Hepatocyte (in vitro differentiated cells): Measurements from ENCODE around the gene TEN1. TPM values are rescaled to one million over a fixed set of nuclear protein-coding genes. Genes with fewer than 3 reads are reported as not detected.
A peak's percentile ranks its signal among the peaks of the same experiment; 100 is the strongest.

Experiments used
- DNase-seq: peaks from one replicate; pipeline ENCODE4 v3.0.0-alpha.2; 2016; ENCODE audit warnings: low spot score
- H2AFZ ChIP-seq: fragments of 200-600 bp; sonication (generic); 2 replicates; pipeline ENCODE4 v1.6.0; 2016; ENCODE audit warnings: antibody characterized with exemption, mild to moderate bottlenecking
- H3K27ac ChIP-seq: fragments of 200-600 bp; sonication (generic); 2 replicates; pipeline ENCODE4 v1.5.1; 2016; ENCODE audit warnings: mild to moderate bottlenecking
- H3K27me3 ChIP-seq: fragments of 200-600 bp; sonication (generic); 2 replicates; pipeline ENCODE4 v1.6.1; 2016
- H3K36me3 ChIP-seq: fragments of 200-600 bp; sonication (generic); replicated peaks from 2 replicates; pipeline ENCODE4 v1.5.1; 2016; ENCODE audit warnings: low read depth; ENCODE audit not compliant: insufficient read depth
- H3K4me1 ChIP-seq: fragments of 200-600 bp; sonication (generic); 2 replicates; pipeline ENCODE4 v1.5.1; 2016; ENCODE audit warnings: mild to moderate bottlenecking, moderate library complexity; ENCODE audit not compliant: insufficient read depth
- H3K4me2 ChIP-seq: fragments of 200-600 bp; sonication (generic); 2 replicates; pipeline ENCODE4 v1.6.0; 2016
- H3K4me3 ChIP-seq: fragments of 200-600 bp; sonication (generic); 2 replicates; pipeline ENCODE4 v1.5.1; 2016; ENCODE audit warnings: mild to moderate bottlenecking
- H3K79me2 ChIP-seq: fragments of 200-600 bp; sonication (generic); 2 replicates; pipeline ENCODE4 v1.6.0; 2017; ENCODE audit warnings: mild to moderate bottlenecking
- H3K9me2 ChIP-seq: fragments of 200-600 bp; sonication (generic); replicated peaks from 2 replicates; pipeline ENCODE4 v1.6.0; 2017; ENCODE audit warnings: mild to moderate bottlenecking; ENCODE audit not compliant: insufficient read depth
- H3K9me3 ChIP-seq: fragments of 200-600 bp; sonication (generic); 2 replicates; pipeline ENCODE4 v1.5.1; 2016; ENCODE audit warnings: low read depth, mild to moderate bottlenecking
- H4K20me1 ChIP-seq: fragments of 200-600 bp; sonication (generic); 2 replicates; pipeline ENCODE4 v1.6.0; 2016; ENCODE audit warnings: mild to moderate bottlenecking; ENCODE audit not compliant: insufficient read depth, poor library complexity, severe bottlenecking
- EZH2 ChIP-seq: fragments of 200-600 bp; sonication (generic); IDR thresholded peaks from 2 replicates; pipeline ENCODE4 v1.6.1; 2016; ENCODE audit warnings: antibody characterized with exemption, mild to moderate bottlenecking, borderline replicate concordance
- EZH2phosphoT487 ChIP-seq: fragments of 200-600 bp; sonication (generic); IDR thresholded peaks from one replicate; pipeline ENCODE4 v1.6.1; 2018; ENCODE audit warnings: antibody characterized with exemption, mild to moderate bottlenecking, low read depth, moderate library complexity; ENCODE audit not compliant: unreplicated experiment, severe bottlenecking
- WGBS: methylation state at CpG from one replicate; pipeline ENCODE4 v1.1.6; 2016; ENCODE audit warnings: low lambda C conversion rate; ENCODE audit errors: missing lambda C conversion rate; 5-methylcytosine and 5-hydroxymethylcytosine counted together
- polyA plus RNA-seq: library from polyadenylated mRNA; unstranded; fragments of >200 nt; fragmentation: Nextera tagmentation; extraction: Ambion mirVana; gene quantifications from 2 replicates; pipeline ENCODE4 v1.2.1, GENCODE V29; 2016
- total RNA-seq: library from RNA; depleted of rRNA; stranded (reverse); fragments of >200 nt; gene quantifications from 2 replicates; pipeline ENCODE4 v1.2.3, GENCODE V29; 2014
- TF ChIP-seq, protein P1 (sequence below): fragments of 200-600 bp; sonication (generic); IDR thresholded peaks from 2 replicates; pipeline ENCODE4 v1.5.1; 2016; ENCODE audit warnings: antibody characterized with exemption, mild to moderate bottlenecking; ENCODE audit not compliant: poor library complexity

TEN1 gene
- total and polyA plus RNA-seq, 2 experiments from 2014 or later = 13.3 to 29.9 TPM

DNA sequence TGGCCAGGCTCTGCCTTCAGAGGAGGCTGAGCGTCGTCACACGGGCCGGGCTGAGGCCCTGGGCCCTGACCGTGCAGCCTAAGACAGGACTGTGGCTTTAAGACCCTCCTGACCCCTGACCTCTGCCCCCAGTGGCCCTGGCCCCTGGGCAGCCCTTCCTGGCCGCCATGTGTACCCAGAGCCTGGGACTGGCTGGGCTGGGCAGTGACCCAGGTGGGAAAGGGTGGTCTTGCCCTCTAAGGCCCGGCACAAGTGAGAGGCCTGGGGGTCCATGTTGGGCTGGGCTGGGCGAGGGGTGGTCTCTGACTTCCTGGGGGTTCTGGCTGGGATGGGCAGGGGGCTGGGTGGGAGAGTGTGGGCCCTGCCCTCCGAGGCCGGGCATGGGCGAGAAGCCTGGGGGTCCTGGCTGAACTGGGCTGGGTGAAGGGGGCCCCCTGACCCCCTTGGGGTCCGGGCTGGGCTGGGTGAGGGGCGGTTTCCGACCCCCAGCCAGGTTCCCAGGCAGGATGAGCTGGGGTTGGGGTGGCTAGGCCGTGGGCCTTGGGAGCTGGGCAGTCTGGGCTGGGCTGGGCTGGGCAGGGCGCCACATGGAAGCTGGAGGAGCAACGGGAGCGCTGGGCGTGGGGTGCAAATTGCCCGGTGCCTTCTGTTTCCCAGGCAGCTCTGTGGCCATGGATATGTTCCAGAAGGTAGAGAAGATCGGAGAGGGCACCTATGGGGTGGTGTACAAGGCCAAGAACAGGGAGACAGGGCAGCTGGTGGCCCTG is 21.9 kb downstream of the TEN1 start, which contains the start of gene CDK3:
CDK3 (plus strand) TSS at position 101 of the 767 bp plus-strand sequence; CDS start at position 672, 571 bp downstream.
- Histone ChIP-seq H3K79me2 (no peaks in the 10 kb centered on the region), H3K4me2 (no peak within 1 kb of the TSS), H3K27me3 (no peaks in the 10 kb centered on the region), H3K9me2 (no peaks in the 10 kb centered on the region), H4K20me1 (no peaks in the 10 kb centered on the region), H3K4me1 (peaks cover 31% of the 10 kb centered on the region), H2AFZ (no peak within 1 kb of the TSS), H3K36me3 (no peaks in the 10 kb centered on the region), H3K4me3 (no peak within 1 kb of the TSS), H3K9me3 (no peaks in the 10 kb centered on the region), H3K27ac (no peak within 1 kb of the TSS)
- WGBS = 97% methylated on average over 14 of the region's 21 CpGs
- DNase-seq = no peak
- TF ChIP-seq EZH2phosphoT487 = no peak
- TF ChIP-seq, protein P1, sequence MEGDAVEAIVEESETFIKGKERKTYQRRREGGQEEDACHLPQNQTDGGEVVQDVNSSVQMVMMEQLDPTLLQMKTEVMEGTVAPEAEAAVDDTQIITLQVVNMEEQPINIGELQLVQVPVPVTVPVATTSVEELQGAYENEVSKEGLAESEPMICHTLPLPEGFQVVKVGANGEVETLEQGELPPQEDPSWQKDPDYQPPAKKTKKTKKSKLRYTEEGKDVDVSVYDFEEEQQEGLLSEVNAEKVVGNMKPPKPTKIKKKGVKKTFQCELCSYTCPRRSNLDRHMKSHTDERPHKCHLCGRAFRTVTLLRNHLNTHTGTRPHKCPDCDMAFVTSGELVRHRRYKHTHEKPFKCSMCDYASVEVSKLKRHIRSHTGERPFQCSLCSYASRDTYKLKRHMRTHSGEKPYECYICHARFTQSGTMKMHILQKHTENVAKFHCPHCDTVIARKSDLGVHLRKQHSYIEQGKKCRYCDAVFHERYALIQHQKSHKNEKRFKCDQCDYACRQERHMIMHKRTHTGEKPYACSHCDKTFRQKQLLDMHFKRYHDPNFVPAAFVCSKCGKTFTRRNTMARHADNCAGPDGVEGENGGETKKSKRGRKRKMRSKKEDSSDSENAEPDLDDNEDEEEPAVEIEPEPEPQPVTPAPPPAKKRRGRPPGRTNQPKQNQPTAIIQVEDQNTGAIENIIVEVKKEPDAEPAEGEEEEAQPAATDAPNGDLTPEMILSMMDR = no peak

DNA sequence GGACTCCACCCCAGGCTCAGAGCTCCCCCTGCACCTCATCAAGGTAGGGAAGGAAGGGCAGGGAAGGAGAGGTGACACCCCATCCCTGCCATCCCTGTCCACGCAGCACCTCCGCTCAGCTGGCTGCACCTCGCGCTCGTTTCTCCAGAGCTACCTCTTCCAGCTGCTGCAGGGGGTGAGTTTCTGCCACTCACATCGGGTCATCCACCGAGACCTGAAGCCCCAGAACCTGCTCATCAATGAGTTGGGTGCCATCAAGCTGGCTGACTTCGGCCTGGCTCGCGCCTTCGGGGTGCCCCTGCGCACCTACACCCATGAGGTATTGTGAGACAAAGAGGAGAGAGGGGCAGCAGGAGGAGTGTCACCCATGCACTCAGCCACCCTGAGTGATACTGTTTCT is 23.1 kb downstream of the TEN1 start:
- no peaks in the 10 kb centered on the region for H3K9me2 ChIP-seq
- 100% methylated on average over 12 of the region's 12 CpGs for WGBS

DNA sequence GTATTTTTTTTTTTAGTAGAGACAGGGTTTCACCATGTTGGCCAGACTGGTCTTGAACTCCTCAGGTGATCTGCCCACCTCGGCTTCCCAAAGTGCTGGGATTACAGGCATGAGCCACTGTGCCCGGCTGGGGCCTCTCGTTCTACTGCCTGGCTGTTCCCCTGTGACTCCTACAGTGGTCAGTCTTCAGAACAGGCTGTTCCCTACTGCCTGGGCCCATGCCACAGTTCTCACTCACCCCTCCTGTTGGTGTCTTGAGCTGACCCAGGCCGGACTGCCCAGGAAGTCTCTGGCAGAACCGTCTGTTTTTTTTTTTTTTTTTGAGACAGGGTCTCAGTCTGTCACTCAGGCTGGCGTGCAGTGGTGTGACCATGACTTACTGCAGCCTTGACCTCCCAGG is 24.9 kb downstream of the TEN1 start:
- 91% methylated on average over 6 of the region's 6 CpGs for WGBS
- peaks cover 9% of the 10 kb centered on the region for H3K4me1 ChIP-seq
- DNase-seq = no peak

More for the DNA sequence above, 23.1 kb downstream of the TEN1 start:
- Histone ChIP-seq H3K4me3 (no peak overlapping the region), H4K20me1 (no peaks in the 10 kb centered on the region), H3K4me2 (no peak overlapping the region), H3K79me2 (no peaks in the 10 kb centered on the region), H3K27me3 (no peaks in the 10 kb centered on the region), H3K27ac (no peak overlapping the region), H3K9me3 (no peaks in the 10 kb centered on the region), H3K36me3 (no peaks in the 10 kb centered on the region), H3K4me1 (peaks cover 23% of the 10 kb centered on the region), H2AFZ (no peak overlapping the region)
- no peak for TF ChIP-seq EZH2phosphoT487
- TF ChIP-seq, protein P1 = no peak
- TF ChIP-seq EZH2 = no peak
- no peak for DNase-seq

More for the DNA sequence above, 24.9 kb downstream of the TEN1 start:
- Histone ChIP-seq H2AFZ (no peak overlapping the region), H3K27ac (peak overlapping the region; percentile 66), H3K27me3 (no peaks in the 10 kb centered on the region), H3K9me2 (no peaks in the 10 kb centered on the region), H3K9me3 (no peaks in the 10 kb centered on the region), H4K20me1 (no peaks in the 10 kb centered on the region), H3K36me3 (no peaks in the 10 kb centered on the region), H3K79me2 (no peaks in the 10 kb centered on the region), H3K4me3 (no peak overlapping the region), H3K4me2 (peak overlapping the region; percentile 37)
- TF ChIP-seq, protein P1 = no peak
- no peak for TF ChIP-seq EZH2
